Omental fat pad (tissue), 4 donors: Measurements from ENCODE around the gene CTNND2. TPM values are rescaled to one million over a fixed set of nuclear protein-coding genes. Genes with fewer than 3 reads are reported as not detected.
"Not testable (repeated sequence)": the region's sequence is repeated elsewhere in the genome, so short reads cannot be mapped to it uniquely, and the experiment has no call there.

Source experiments
- ATAC-seq: fragments of 150-250 bp; one replicate; pipeline ENCODE4 v1.9.1; 2016; ENCODE audit warnings: mild to moderate bottlenecking, moderate library complexity; ENCODE audit not compliant: low FRiP score
- DNase-seq: peaks from one replicate; pipeline ENCODE4 v3.0.0-alpha.2; 2019; ENCODE audit warnings: low spot score
- total RNA-seq, 4 donors: library from RNA; depleted of rRNA; stranded (reverse); fragments of >200 nt; gene quantifications; one replicate each; pipeline ENCODE4 v1.1.0, GENCODE V29; 2016
- TF ChIP-seq, protein P1 (sequence below), 3 donors: fragments of 450-650 bp; IDR thresholded peaks; one replicate each; pipeline ENCODE4 v1.5.1; 2016 to 2017; ENCODE audit warnings: antibody characterized with exemption in 3 of 3, mild to moderate bottlenecking in 3 of 3, moderate library complexity in 2 of 3

The CTNND2 gene
- total RNA-seq, 4 donors from 2014 or later: 0.16 to 1.3 (median 0.64) TPM

DNA sequence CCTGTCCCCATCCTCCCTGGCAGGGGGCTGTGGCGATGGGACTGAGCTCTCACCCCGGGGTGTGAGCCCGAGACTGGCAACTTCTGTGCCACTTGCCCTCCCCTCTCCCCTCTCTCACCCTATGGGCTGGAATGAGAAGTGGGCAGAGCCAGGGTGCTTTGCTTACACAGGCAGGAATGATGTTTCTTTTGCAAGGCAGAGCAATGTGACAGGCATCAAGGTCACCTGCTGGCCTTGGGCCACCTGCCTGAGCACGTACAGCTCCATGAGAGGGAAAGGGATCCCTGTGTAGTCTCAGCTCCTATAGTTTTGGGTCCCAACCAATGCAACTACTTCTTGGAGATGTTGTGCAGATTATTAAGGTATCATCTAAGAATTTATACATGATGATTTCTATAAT is 890.5 kb downstream of the CTNND2 start:
- no peak for DNase-seq

DNA sequence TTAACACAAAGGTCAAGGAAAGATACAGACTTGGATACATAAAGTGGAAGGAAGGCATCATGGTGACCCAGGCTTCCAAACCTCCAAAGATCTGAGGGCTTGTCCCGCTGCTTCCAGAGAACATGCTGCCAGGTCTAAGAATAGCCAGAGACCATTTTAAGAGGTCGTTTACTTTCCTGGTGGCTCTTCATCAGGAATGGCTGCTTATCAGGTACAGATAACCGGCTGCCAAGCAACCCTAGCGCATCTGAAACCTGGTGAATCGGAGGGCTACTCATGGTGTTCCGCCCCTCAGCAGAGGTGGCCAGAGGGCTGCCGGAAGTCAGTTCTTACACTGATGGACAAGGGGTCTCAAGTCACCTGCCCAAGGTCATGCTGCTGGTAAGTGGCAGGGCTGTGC is 892.0 kb downstream of the CTNND2 start:
- ATAC-seq (no peak), DNase-seq (no peak)
- TF ChIP-seq, protein P1, sequence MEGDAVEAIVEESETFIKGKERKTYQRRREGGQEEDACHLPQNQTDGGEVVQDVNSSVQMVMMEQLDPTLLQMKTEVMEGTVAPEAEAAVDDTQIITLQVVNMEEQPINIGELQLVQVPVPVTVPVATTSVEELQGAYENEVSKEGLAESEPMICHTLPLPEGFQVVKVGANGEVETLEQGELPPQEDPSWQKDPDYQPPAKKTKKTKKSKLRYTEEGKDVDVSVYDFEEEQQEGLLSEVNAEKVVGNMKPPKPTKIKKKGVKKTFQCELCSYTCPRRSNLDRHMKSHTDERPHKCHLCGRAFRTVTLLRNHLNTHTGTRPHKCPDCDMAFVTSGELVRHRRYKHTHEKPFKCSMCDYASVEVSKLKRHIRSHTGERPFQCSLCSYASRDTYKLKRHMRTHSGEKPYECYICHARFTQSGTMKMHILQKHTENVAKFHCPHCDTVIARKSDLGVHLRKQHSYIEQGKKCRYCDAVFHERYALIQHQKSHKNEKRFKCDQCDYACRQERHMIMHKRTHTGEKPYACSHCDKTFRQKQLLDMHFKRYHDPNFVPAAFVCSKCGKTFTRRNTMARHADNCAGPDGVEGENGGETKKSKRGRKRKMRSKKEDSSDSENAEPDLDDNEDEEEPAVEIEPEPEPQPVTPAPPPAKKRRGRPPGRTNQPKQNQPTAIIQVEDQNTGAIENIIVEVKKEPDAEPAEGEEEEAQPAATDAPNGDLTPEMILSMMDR (IDR thresholded peaks at IDR 0.05): no peak

More for the DNA sequence above, 890.5 kb downstream of the CTNND2 start:
- ATAC-seq: no peak
- TF ChIP-seq, protein P1 (IDR thresholded peaks at IDR 0.05): no peak

DNA sequence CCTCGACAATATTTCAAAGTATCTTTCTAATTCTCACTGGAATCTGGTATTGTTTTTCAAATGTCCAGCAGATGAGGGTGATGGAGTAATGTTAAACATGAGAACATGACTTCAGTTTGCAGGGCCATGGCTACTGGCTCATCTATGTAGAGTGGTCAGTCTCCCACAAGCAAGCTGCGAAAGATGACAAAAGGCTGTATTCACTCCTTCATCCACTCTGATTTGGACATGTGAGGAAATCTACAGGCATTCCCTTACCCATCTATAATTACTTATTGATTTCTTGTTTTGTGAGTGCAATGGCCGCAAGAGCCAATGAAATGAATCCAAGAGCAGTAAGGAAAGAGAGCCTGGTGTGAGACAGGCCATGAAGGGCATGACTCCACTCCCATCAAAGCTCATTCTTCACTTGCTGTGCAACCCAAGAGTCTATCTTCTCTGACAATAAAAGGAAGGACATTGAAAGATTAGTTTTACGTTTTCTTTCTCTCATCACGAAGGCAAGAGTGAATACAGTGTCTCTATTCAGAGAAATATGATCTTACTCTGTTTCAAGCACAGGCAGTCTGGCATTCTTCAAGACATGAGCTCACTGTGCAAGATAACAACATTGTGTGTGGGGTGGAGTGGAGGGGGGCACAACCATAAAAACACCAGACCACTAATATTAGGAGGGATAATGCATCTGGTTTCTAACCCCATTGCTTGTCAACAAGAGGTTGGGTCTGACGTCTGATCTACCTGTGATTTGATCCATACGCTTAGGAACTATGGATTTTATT is 893.6 kb downstream of the CTNND2 start:
- ATAC-seq (no peak), DNase-seq (no peak)
- TF ChIP-seq, protein P1 (IDR thresholded peaks at IDR 0.05): no peak

DNA sequence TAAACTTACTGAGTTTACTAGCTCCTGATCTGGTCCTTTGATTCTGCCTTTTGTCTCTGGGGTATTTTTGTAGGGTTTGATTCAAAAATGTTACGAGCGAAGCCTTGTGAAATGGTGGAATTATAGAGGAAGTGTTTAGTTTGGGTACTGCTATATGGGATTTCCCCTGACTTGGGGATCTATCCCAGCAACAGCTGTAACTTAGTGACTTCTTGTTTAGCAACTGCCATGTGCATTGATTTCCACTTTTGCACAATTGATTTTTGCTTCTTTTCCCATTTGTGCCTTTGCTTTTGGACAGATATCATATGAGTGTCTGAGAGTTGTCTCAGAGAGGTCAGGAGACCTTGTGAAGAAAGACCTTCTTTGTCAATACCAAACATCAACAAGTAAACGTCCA is 894.7 kb downstream of the CTNND2 start:
- ATAC-seq (no peak), DNase-seq (no peak)
- TF ChIP-seq, protein P1 (IDR thresholded peaks at IDR 0.05): no peak

DNA sequence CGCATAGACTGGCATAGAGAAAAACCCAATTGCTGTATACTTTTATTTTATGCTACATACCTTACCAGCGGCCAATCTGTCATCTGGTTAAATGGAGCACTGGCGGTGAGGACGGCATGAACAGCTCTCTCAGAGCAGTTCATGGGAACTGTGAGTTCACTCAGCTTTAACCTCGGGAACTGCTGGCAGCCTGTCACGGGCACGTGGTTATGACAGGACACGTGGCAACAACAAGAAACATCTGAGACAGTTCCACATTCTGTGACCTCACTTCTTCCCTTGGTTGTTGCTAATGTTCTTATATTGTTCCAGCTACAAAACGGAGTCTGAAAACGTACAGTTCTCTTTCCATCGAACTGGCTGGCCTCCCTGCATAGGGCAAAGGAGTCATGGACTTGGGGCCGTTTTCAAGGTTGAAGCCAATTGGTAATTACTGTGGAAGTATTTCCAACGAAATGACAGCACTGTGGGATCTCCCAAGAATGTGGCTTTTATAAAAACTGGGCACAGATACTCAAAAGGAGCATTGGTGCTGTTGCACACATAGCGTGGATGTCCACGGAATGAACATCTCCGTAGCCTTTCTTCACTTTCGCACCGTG is 896.9 kb downstream of the CTNND2 start:
- ATAC-seq (no peak), DNase-seq (no peak)
- TF ChIP-seq, protein P1 (IDR thresholded peaks at IDR 0.05): no peak

DNA sequence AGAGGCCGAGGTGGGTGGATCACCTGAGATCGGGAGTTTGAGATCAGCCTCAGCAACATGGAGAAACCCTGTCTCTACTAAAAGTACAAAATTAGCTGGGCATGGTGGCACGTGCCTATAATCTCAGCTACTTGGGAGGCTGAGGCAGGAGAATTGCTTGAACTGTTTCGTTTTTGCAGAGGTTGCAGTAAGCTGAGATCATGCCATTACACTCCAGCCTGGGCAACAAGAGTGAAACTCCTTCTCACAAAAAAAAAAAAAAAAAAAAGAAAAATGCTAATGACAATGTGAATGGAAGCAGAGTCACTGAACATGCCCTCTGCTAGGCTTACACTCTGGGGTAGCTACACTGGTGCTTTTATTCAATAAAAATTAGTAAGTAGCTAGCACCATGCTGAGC is 899.7 kb downstream of the CTNND2 start:
- ATAC-seq, DNase-seq: not testable (repeated sequence)

DNA sequence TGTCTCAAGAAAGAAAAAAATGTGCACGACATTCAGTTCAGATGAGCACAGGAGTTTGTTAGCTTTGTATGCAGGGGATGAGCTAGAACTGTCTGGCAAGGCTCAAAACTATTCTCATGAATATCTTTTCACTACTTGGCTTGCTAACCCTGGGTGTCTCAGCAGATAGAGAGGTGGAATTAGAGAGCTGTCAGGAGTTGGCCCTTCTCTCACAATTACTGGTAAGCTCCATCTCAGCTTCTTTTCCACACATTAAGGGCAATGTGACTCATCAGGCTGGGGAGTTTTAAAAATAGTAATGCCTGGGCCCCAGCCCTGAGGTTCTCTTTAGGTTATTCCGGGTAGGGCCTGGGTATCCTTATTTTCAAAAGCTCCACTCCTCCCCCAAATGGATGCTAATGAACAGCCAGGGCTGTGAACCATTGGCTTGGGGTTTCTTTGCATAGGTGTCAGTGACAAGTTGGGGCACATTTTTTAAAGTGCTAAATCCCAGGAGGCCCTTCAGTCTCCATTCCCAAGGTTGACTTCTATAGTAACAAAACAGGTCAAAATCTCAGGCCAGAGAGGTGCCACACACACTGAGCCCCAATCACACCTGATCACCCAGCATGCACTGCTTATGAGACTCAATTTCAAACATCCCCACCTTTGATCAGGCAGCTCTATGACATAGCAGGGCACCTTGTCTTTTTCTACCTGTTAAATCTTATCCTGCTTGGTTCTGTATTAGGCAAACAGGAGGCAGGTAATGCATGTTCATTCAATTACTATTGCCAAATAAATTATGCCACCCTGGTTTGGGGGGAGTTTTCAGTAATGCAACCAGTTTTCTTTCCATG is 903.5 kb downstream of the CTNND2 start:
- TF ChIP-seq, protein P1 (IDR thresholded peaks at IDR 0.05): no peak
- ATAC-seq (no peak), DNase-seq (no peak)
